ENCODE measurements around the gene FNDC3A. TPM values are rescaled to one million over a fixed set of nuclear protein-coding genes. Genes with fewer than 3 reads are reported as not detected.

Gene FNDC3A, protein sequence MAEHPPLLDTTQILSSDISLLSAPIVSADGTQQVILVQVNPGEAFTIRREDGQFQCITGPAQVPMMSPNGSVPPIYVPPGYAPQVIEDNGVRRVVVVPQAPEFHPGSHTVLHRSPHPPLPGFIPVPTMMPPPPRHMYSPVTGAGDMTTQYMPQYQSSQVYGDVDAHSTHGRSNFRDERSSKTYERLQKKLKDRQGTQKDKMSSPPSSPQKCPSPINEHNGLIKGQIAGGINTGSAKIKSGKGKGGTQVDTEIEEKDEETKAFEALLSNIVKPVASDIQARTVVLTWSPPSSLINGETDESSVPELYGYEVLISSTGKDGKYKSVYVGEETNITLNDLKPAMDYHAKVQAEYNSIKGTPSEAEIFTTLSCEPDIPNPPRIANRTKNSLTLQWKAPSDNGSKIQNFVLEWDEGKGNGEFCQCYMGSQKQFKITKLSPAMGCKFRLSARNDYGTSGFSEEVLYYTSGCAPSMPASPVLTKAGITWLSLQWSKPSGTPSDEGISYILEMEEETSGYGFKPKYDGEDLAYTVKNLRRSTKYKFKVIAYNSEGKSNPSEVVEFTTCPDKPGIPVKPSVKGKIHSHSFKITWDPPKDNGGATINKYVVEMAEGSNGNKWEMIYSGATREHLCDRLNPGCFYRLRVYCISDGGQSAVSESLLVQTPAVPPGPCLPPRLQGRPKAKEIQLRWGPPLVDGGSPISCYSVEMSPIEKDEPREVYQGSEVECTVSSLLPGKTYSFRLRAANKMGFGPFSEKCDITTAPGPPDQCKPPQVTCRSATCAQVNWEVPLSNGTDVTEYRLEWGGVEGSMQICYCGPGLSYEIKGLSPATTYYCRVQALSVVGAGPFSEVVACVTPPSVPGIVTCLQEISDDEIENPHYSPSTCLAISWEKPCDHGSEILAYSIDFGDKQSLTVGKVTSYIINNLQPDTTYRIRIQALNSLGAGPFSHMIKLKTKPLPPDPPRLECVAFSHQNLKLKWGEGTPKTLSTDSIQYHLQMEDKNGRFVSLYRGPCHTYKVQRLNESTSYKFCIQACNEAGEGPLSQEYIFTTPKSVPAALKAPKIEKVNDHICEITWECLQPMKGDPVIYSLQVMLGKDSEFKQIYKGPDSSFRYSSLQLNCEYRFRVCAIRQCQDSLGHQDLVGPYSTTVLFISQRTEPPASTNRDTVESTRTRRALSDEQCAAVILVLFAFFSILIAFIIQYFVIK
- 40.7 TPM for total RNA-seq
- long read RNA-seq, partial matches to known transcripts = 22 of 36 reads
- long read RNA-seq, other reads (novel, unspliced or antisense) = 12 of 36 reads

DNA sequence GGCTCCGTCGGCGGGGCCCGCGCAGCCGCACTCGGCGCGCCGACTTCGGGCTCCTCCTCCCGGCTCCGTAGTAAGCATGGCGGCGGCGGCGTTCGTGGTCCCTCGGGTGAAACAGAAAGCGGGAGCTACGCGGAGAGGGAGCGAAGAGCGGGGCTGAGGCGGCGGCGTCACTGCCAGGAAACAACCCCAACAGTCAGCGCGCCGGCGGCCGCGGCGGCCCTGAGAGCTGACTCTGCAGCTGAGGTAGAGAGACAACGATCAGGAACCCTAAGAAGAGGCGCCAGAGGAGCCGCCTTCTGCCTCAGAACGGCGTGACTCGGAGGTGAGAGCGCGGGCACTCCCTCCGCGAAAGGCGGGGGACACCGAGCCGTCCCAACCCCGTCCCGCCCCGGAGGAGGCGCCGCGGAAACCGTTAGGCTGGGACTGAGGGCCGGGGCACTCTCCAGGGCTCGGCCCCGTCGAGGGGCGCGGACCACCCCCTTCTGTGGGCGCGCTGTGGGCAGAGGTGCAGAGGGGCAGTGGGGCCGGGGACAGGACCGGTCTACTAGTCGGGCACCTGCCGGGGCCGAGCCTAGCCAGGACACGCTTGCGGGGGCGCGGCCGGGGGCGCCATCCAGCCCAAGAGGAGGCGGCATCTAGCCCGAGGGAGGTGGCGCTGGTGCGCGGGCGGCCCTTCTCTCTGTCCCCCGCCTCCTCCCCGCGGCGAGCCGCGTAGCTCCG, at the start of gene FNDC3A:
Gene FNDC3A (plus strand): TSS at position 57 of the 720 bp plus-strand sequence. CDS start 30,279 bp downstream, outside the sequence.
- peak; percentile 94 for DNase-seq (ENCODE audit: low spot score)

DNA sequence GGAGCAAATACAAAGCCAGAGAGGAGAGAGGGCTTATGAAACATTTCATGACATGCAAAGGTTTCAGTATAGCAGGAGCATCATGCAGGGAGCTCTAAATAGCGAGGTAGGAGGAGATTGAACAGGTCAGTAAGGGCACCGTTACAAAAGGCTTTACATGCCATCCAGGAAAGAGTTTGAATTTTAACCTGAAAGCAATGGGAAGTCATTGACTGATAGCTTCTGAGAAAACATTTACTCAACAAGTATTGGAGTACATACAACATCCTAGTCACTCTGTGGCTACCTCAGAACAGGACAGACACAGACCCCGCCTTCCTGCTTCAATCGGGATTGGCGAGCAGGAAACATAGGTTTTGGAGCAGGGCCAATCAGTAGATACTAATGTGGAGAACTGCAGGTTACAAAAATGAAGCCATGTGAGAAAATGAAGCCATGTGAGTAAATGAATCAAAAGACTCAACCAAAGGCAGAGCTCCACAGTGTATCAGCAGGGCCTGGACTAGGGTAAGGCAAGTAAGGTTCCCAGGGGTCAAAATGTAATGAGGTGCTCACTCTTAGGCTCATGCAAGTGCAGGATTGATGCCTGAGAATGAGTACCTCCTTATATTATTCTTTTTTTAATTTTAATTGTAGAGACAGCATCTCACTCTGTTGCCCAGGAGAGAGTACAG, 46.8 kb upstream of the FNDC3A start:
- DNase-seq (ENCODE audit: low spot score) = no peak

DNA sequence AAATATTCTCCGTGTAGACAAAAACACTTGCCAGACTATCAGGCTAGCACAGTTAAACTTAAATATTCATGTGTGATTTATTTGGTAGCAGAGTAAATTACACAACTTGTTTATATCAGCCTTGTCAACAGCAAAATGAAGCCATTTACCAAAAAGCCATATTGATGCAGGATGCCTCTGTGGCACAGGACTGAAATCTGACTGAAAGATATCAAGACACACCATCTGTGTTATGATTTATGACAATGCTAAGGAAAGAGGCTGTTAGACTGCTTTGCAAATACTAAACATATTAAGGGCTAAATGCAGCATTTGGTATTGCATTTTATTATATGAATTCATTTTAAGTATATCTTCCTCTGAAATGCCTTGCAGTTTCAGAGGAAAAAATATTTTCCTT, 44.8 kb upstream of the FNDC3A start:
- DNase-seq (ENCODE audit: low spot score) = no peak

DNA sequence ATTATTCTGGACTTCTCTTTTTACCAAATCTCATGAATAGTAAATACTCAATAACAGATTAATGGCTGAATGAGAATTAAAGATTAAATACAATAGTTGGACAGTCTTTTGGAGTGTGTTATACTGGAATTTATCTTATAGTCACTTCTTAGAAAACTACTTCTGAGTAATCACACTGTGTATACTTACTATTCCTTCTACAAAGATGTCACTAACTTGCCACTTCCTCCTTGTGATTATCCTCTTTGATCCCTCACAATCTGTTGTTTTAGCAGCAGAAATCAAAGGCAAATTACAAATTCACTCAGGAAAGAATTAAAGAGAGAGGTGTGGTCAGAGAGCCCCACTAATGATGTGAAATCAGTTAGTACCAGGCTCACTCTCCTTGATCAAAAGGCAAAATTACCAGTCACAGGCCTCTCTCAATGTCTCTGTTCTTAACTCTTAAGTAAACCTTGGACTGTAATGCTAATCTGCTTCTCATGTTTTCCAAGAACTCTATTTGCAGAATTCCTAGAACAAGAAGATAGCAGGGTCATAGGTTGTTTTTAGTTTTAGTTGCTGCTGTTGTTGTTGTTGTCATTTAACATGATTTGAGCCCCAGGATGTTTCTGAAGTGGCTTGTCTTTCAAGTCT, 37.3 kb upstream of the FNDC3A start:
- no peak for DNase-seq (ENCODE audit: low spot score)

DNA sequence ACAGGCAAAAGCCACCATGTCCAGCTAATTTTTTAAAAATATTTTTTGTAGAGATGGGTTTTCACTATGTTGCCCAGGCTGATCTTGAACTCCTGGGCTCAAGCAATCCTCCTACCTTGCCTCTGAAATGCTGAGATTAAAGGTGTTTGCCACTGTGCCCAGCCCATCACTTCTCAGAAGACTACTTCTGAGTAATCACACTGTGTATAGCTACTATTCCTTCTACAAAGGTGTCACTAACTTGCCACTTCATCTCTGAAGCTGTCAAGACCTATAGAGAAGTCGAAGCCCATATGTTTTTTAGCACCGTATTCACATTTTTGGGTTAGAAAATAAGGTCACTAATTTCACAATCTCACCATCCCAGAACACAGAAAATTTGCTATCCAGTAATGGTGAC, 36.0 kb upstream of the FNDC3A start:
- DNase-seq (ENCODE audit: low spot score) = no peak

DNA sequence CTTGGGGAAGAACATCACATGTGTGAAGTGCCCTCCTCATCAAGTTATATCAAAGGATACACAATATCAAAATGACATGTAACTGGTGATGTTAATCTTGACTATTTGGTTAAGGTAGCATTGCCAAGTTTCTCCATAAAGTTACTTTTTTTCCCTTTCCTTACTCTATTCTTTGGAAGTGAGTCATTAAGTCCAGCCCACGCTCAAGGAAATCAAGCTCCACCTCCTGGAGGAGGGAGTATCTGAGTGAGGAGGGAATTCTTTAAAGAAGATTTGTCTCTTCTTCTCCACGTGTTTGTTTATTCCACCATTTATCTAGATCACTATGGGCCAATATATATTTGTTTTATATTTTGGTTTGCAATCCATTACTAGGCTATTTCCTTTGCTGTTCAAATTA, 33.6 kb upstream of the FNDC3A start:
- no peak for DNase-seq (ENCODE audit: low spot score)

DNA sequence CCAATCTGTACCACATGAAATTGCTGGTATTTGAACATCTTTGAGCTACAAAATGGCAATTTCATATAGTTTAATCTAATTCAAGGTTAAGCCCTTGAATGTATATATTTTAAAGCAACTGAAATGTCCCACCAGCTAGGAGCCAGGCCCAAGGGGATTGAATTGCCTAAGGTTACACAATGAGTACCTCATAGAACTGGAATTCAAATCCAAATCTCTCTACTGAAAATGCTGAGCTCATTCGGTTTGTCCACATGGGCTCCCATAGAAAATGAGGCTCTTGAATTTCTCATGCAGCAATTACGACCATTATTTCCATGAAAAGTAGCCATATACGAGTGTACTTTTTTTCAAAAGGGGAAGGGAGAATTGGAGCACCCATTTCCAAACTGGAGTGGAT, 31.5 kb upstream of the FNDC3A start:
- DNase-seq (ENCODE audit: low spot score) = no peak

DNA sequence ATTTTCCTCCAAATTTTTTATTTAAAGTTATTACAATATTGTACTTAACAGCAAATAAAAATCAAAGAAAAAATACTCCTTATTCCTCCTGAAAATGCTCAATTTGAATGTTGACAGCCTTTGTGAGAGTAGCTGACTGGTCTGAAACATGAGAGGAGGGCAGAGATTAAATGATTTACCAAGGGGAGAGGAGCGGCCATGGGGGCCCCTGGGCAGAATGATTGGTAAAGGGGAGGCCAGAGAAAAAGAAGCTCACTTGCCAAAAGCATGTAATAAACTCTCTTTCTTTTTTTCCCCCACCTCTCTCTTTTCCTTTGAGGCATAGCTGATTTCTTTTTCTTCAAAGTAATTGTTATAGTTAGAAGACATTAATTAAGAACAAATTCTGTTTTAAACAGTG, 30.1 kb upstream of the FNDC3A start:
- no peak for DNase-seq (ENCODE audit: low spot score)

DNA sequence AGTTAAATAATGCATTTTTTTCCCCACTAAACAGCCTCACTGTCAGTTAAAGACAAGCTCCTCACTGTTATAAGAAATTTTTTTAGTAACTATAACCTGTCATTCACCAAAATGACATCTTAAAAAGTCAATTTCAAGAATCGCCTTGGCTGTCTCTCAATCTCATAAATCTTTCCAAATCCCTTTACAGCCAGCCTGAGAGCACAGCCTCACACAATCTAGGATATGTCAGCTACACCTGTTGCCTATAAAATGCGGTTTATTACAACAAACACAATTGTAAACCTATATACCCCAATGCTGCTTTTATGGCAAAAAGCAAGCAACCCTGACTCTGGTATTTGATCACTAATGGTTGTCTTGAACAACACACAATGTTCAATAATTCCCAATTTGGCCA, 29.5 kb upstream of the FNDC3A start:
- no peak for DNase-seq (ENCODE audit: low spot score)

DNA sequence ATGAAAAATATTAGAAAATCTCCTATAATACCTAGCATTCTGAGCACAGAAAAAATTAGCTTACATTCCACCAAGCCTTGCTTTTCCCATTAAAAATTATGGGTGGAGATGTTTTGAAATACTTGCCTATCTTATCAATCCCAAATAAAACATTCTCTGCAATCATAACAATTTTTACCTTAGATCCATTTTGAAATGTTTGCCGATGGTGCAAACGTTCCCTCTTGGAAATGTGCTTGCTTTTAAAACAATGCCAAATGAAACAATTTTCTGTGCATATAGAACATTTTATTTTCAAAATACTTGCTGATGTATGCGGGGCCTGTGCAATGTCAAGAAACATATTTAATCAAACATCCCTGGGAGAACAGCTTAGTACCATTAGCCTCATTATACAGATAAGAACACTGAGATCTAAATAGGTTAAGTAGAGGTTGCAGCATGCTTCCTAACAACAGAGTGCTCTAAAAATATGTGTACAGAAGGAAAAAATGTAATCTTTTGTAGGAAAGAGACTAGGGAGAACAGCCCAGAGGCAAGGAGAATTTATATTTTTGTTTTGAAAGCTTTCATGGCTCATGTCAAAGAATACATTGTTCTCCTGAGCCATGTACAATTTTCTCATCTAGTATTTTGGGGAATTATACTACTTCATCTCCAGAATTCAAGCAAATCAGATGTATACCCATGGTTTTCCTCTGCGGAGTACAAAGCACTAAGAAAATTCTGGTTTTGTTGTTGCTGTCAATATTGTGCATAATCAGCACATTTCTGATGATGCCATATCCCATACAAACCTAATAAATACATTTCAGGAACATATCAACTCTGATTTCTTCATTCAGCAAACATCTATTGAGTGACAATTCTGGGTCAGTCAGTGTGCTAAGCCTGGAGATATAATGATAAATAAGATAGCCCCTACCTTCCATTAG, 25.9 kb upstream of the FNDC3A start:
- no peak for DNase-seq (ENCODE audit: low spot score)

DNA sequence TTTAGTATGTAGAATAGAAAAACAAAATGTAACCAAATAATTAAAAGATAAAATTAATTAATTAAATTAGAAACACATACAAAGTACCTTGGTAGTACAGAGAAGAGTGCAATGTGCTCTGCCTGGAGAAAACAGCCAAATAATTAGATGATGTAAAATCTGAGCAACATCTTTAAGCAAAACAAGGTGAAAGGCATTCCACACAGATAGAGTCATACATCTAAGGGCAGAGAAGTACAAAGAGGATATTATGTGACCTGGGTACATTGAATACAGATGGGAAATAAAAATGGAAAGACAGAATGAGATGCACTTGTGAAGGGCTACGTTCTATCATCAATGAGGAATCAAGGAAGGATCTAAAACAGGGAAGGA, 25.2 kb upstream of the FNDC3A start:
- DNase-seq (ENCODE audit: low spot score) = no peak

DNA sequence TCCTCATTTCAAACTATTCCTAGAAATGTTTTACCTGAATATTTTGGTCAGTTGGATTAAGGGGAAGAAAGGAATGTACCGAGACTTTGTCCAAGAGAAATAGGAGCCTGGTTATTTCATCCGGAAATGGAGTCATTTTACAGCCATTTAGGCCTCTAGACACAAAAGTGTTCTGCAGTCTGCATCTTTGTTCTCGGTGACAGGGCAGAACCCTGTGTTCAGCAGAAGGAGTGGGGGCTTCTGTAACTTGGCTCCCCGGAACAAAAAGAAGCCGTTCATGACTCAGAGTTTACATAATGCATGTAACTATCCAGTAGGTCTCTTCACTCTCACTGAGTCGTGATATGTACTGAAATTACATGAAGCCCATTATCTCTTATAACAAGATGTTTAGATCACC, 21.6 kb upstream of the FNDC3A start:
- no peak for DNase-seq (ENCODE audit: low spot score)

DNA sequence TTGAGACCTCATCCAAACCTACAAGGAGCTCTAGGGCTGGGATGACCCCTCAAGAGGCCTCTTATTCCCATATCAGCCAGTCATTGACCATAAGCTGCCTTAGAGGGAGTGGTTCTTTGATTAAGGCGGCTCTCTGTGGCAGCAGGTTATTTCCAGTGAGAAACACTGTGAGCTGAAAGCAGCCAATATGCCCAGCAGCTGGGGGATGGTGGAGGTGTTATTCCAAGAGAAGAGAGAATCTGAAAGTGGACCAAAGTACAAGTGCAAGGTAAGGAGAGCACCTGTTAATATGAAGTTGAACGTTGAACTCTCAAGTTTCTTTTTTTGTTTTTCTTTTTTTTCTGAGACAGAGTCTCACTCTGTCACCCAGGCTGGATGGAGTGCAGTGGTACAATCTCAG, 20.2 kb upstream of the FNDC3A start:
- no peak for DNase-seq (ENCODE audit: low spot score)

DNA sequence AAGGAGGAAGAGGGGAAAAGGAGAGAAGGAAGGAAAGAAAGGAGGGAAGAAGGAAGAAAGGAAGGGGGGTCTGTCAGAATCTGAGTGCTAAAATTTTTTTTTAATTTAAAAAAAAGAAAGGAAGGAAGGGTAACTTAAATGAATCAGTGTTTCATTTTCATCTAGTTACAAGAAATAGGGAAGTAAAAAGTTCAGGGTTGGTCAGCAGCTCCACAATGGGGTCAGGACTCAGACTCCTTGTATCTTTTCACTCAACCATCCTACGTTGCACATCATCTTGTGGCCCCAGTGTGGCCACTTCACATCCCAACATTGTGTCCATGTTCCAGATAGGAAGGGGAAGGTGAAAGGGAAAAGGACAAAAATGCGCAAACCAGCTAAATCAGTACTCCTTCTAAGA, 14.3 kb upstream of the FNDC3A start:
- no peak for DNase-seq (ENCODE audit: low spot score)

DNA sequence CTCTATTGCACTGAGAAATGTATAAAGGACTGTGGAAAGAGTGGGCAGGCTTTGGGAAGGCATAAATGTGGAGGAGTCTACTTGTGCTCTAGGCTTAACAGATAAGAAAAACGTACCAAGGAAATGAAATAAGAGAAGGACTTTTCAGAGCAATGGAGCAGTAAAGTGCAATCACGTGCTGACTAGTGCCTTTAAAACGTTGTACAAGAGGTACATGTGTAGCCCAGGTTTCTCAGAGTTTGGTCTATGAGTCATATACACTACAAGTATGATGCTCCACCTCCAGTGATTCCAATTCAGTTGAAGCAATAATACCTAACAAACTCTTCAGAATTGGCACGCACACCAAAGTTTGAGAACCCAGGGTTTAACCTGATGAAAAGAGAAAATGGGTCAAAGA, 13.4 kb upstream of the FNDC3A start:
- DNase-seq (ENCODE audit: low spot score) = no peak

DNA sequence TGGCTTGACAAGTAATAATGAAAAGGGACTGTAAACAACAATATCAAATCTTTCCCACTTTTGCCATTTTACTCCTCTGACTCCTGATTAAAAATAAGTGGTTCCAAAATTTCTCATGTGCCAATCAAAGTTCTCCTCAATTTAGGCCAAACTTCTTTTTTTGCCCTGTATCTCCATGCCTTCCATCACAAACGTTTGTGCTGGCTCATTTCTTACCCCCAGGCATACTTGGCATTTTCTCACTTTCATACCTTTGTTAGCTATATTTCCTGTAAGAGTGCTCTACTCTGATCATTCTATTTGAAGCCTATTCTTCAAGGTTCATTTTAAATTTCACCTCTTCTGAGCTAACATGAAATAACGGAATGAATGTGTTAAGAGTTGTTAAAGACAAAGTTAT, 10.0 kb upstream of the FNDC3A start:
- DNase-seq (ENCODE audit: low spot score) = no peak

DNA sequence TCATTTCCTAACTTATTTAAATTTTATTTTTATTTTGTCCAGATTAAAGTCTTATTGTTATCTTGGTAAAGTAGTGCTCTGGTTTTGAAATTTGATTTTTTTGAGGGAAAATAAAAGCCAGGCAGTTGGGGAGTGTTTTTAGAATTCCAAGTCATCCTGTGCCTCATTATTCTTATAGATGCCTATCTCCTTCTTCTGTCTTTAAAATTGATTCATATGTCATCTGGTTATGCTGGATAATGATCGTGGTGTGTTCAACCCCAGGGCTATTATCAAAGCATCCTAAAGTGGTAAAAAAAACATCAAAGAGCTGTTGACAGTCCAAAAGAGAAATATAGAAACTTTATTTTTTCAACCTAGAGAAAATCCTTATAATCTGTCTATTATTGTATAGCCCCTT, 6.0 kb upstream of the FNDC3A start:
- DNase-seq (ENCODE audit: low spot score) = no peak

DNA sequence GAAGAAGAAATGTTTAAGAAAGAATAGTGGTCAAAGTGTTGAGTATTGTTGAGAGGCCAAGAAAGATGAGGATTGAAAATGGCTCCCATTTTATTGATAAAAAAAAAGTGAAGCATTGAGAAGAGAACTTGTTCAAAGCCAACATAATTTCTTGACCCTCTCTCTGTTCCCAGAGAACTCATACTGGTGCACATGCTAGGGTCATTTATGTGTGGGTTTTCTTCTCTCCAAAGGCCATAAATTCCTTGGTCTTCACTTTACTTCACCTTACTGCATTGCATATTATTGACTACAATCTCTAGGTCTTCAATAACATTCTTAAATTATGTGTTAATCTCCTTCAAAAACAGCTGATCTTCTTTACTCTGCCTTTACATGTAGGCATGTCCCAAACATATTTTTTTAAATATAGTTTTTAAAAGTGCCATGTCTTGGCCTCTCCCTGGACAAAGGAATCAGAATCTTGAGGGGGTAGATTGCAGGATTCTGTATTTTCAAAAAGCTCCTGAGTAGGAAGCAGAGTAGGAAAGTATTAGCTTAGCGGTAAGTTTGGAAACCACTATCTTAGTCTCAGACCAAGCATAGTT, 1.8 kb upstream of the FNDC3A start:
- DNase-seq (ENCODE audit: low spot score) = no peak

All from mesenteric fat pad (tissue), 1 donor.